Measurements from ENCODE around the gene ZNF562.

Gene ZNF562

DNA sequence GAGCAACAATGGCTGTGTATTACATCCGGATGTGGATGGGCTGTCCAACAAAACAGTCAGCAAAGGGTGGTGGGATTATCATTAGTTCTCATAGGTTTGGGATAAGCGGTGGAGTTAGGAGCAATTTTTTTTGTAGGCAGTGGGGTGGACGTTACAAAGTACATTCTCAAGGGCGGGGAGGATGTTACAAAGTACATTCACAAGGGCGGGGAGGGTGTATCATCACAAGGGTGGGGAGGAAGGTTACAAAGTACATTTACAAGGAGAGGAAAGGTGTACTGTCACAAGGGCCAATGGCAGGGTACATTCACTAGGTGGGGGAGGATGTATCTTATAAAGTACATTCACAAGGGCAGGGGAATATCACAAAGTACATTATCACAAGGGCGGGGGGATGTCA, 33.1 kb downstream of the ZNF562 start:
- no peak for DNase-seq (ENCODE audit: low read depth)

DNA sequence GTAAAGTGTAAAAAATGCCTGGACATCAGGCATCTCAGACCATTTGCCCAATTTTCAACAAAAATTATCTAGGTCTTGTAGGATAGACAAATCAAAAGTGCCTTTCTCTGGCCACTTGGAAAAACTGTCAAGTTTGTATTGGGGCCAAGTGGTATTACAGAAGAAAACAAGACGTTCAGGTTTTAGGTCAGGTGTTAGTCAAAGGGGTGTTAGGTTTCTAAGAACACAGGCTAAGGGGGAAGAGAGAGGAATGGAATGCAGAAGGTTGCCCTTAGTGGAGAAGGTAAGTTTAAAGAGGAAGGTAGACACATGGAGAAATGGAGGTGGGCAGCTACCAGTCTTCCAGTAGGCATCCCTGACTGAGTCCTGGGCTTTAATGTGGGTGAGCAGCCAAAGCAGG, 33.9 kb downstream of the ZNF562 start:
- DNase-seq (ENCODE audit: low read depth), result no peak

DNA sequence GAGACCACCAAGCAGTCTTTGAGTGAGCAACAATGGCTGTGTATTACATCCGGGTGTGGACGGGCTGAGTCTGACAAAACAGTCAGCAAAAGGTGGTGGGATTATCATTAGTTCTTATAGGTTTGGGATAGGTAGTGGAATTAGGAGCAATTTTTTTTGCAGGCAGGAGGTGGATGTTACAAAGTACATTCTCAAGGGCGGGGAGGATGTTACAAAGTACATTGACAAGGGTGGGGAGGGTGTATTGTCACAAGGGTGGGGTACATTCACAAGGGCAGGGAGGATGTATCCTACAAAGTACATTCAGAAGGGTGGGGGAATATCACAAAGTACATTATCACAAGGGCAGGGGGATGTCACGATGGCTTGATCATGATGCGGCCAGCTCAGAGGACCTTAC, 38.9 kb downstream of the ZNF562 start:
- no peak for DNase-seq (ENCODE audit: low read depth)

DNA sequence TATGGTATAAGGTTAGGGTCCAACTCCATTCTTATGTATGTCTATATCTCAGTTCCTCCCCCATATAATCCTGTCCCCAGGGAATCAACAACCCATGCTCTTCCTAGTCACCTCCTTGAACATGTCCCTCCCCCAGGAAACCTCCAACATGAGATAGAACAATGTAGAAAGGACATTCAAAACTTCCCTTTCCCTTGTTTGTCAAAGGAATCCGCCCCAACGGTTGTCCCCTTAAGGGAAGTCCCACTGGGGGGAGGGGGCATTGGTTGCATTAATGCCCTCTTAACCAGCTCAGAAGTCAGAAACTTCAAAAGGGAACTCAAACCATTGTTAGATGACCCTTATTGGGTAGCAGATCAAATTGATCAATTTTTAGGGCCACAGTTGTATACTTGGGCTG, 47.0 kb downstream of the ZNF562 start:
- no peak for DNase-seq (ENCODE audit: low read depth)

DNA sequence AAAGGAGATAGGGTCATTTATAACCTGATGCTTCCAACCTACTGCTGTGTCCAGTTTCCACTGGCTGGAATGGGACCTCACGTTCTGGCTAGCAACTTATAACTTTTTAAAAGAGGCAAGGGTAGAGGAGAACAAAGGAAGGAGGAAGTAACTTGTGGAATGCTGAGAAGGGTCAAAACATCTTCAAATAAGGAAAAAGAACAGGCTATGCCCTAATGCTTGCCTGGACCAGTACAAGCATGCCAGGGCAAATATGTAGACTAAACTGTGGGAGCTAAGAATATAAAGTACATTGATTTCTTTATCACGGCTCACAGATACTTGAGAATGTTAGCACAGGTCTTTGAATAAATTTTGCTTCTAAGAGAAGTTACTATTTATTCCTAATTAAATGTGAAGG, 52.4 kb downstream of the ZNF562 start:
- DNase-seq (ENCODE audit: low read depth), result no peak

DNA sequence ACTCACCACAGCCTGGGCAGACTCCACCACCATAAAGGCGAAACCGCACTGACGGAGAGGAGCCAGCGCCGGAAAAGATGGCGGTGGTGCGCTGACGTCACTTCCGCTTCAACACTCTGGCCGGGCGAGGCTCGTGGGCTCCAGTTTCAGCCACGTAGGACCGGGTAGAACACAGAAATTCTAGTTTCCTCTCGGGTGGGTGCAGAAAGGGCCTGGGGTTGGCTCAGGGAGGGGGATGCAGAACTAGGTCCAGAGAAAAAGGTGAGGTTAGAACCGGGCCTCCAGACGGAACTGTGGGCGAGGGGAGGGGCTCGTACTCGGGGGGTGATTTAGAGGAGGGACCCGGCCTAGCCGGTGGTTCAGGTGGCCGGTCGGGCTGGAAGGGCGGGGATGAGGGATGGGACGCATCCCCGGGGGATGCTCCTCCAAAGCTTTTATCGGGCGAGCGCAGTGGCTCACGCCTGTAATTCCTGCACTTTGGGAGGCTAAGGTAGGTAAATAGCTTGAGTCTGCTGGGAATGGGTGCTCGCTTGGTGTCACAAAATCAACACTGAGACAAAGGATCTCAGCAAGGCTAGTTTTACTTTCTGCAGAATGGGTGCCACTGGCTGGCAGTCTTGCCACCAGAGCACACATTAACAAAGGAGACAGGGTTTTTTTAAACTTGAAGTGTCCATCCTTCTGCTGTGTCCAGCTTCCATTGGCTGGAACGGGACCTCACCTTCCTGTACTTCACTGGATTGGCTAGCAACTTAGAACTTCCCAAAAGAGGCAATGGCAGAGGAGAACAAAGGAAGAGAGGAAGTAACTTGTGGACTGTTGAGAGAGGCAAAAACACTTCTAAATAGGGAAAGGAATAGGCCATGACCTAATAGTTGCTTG, 53.5 kb downstream of the ZNF562 start, which contains the start of gene ZNF561:
TSS of gene ZNF561 (minus strand) at position 77 of the 882 bp plus-strand sequence. CDS start 1,776 bp downstream, outside the sequence.
- DNase-seq (ENCODE audit: low read depth), result peak; percentile 78

DNA sequence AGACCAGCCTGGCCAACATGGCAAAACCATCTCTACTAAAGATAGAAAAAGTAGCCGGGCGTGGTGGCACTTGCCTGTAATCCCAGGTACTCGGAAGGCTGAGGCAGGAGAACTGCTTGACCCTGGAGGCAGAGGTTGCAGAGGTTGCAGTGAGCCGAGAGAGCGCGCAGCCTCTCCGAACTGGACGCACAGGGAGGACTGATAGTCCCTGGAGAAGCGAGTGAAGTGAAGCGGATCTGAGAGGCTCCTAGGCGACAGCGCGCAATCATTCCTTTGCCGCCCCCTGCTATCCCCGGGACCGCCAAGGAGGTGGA, 54.1 kb downstream of the ZNF562 start:
- DNase-seq (ENCODE audit: low read depth), result no peak

DNA sequence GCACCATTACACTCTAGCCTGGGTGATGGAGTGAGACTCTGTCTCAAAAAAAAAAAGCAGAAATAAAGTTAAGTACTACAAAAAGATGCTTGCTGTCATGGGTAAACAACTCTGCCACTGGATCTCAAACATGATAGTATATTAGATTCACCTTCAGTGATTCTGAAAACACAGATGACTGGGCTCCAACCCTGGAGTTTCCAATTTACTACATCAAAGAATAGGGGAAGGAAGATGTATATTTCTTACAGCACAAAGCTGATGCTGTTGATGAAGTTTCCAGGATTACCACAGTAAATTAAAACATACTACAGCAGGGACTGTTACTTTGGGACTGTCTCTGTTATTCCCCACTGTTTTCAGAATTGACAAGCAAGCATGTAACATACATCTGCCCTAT, 59.1 kb downstream of the ZNF562 start:
- DNase-seq (ENCODE audit: low read depth), result no peak

DNA sequence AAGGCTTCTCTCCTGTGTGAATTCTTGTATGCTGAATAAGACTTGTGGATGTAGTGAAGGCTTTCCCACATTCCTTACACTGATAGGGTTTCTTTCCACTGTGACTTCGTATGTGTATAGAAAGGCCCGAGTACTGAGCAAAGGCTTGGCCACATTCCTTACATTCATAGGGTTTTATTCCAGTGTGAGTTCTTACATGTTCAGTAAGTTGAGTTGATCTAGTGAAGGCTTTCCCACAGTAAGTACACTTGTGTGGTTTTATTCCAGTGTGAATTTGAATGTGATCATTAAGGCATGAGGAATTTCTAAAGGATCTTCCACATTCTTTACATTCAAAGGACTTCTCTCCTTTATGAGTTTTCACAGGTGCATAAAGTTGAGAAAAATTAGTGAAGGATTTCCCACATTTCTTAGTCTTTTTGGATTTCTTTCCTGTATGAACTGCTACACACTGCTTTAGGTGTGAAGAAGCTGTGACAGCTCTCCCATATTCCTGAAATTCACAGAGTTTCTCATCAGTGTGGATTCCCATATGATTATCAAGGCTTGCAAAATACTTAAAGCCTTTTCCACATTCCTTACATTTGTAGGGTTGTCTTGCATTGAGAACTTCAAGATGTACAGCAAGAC, 64.3 kb downstream of the ZNF562 start:
- no peak for DNase-seq (ENCODE audit: low read depth)

DNA sequence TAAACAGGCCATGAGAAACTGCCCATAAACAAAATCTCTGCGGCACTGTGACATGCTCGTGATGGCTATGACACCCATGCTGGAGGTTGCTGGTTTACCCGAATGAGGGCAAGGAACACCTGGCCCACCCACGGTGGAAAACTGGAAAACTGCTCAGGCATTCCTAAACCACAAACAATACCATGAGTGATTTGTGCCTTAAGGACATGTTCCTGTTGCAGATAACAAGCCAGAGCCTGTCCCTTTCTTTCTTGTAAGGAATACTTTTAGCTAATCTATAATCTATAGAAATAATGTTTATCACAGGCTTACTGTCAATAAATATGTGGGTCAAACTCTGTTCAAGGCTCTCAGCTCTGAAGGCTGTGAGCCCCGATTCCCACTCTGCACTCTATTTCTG, 66.0 kb downstream of the ZNF562 start:
- DNase-seq (ENCODE audit: low read depth), result no peak

DNA sequence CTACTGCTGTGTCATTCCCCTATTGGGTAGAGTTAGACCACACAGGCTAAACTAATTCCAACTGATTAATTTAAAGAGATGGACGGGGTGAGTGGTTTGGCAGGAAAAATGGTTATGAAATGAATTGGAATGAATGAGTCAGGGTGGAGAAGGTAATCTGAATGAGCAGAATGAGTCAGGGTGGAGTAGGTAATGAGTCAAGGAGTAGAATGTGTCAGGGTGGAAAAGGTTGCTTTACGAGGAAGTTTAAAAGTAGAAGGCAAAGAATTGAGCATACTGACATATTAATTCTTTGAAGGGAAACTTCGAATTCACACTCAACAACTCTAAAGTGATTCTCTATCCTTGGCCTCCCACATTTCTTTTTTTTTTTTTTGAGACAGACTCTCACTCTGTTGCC, 77.9 kb downstream of the ZNF562 start:
- DNase-seq (ENCODE audit: low read depth), result no peak

Measured in activated T-helper 1 cell treated with Interleukin-2 at 50 U/mL for 16 hours (primary cell).